ENCODE results near the gene GPX5.

GRCh38 chr6:28523241-28523622 is 2.4 kb upstream of the GPX5 start:
- no peak for TF ChIP-seq POLR2AphosphoS5 (IDR thresholded peaks at IDR 0.05; ENCODE audit: low read depth)
- TF ChIP-seq EZH2 (IDR thresholded peaks at IDR 0.05; ENCODE audit: low read depth, unreplicated experiment): no peak

All from GM23338 (cell line).